HS-5 (cell line): ENCODE measurements around the gene MSH3.
"Not testable (repeated sequence)": the region's sequence is repeated elsewhere in the genome, so short reads cannot be mapped to it uniquely, and the experiment has no call there.

Experiments used
- DNase-seq: peaks from one replicate; pipeline ENCODE4 v3.0.0-alpha.2; 2012; ENCODE audit warnings: low read depth

Gene MSH3

GRCh38 chr5:80797428-80798024 is 143.1 kb downstream of the MSH3 start:
- no peak for DNase-seq

GRCh38 chr5:80798166-80798565 is 143.7 kb downstream of the MSH3 start:
- no peak for DNase-seq

- no peak for DNase-seq
These were observed 144.2 kb downstream of the MSH3 start for GRCh38 chr5:80798633-80799032.

- no peak for DNase-seq
These were observed 144.6 kb downstream of the MSH3 start for GRCh38 chr5:80799041-80799440.

GRCh38 chr5:80799573-80799972 is 145.1 kb downstream of the MSH3 start:
- no peak for DNase-seq

GRCh38 chr5:80804332-80804731 is 149.9 kb downstream of the MSH3 start:
- no peak for DNase-seq

GRCh38 chr5:80805038-80805437 is 150.6 kb downstream of the MSH3 start:
- DNase-seq, result no peak

- no peak for DNase-seq
These were observed 152.5 kb downstream of the MSH3 start for GRCh38 chr5:80806929-80807328.

- DNase-seq, result no peak
These were observed 155.0 kb downstream of the MSH3 start for GRCh38 chr5:80809451-80809850.

- no peak for DNase-seq
These were observed 156.0 kb downstream of the MSH3 start for GRCh38 chr5:80810425-80810824.

GRCh38 chr5:80816590-80816989 is 162.1 kb downstream of the MSH3 start:
- DNase-seq, result no peak

- no peak for DNase-seq
These were observed 166.2 kb downstream of the MSH3 start for GRCh38 chr5:80820685-80821084.

GRCh38 chr5:80822640-80823039 is 168.2 kb downstream of the MSH3 start:
- DNase-seq, result no peak

GRCh38 chr5:80824159-80824558 is 169.7 kb downstream of the MSH3 start:
- not testable (repeated sequence) for DNase-seq

- DNase-seq, result no peak
These were observed 171.5 kb downstream of the MSH3 start for GRCh38 chr5:80825786-80826460.

- no peak for DNase-seq
These were observed 180.3 kb downstream of the MSH3 start for GRCh38 chr5:80834710-80835109.

GRCh38 chr5:80835128-80835527 is 180.7 kb downstream of the MSH3 start:
- DNase-seq, result no peak

- no peak for DNase-seq
These were observed 183.2 kb downstream of the MSH3 start for GRCh38 chr5:80837679-80838078.

GRCh38 chr5:80841026-80841797 is 186.8 kb downstream of the MSH3 start:
- DNase-seq, result not testable (repeated sequence)

- DNase-seq, result not testable (repeated sequence)
These were observed 192.0 kb downstream of the MSH3 start for GRCh38 chr5:80846422-80846821.

GRCh38 chr5:80850168-80850567 is 195.7 kb downstream of the MSH3 start:
- DNase-seq, result not testable (repeated sequence)

- no peak for DNase-seq
These were observed 198.1 kb downstream of the MSH3 start for GRCh38 chr5:80852331-80853245.
